ENCODE data around the gene USP21. TPM values are rescaled to one million over a fixed set of nuclear protein-coding genes. Genes with fewer than 3 reads are reported as not detected.

Gene USP21
- total RNA-seq, 3 donors from 2014 or later (not counting 1 experiment from before 2014, with no cell fraction given), result 31.6 to 40.3 (median 35.3) TPM

DNA sequence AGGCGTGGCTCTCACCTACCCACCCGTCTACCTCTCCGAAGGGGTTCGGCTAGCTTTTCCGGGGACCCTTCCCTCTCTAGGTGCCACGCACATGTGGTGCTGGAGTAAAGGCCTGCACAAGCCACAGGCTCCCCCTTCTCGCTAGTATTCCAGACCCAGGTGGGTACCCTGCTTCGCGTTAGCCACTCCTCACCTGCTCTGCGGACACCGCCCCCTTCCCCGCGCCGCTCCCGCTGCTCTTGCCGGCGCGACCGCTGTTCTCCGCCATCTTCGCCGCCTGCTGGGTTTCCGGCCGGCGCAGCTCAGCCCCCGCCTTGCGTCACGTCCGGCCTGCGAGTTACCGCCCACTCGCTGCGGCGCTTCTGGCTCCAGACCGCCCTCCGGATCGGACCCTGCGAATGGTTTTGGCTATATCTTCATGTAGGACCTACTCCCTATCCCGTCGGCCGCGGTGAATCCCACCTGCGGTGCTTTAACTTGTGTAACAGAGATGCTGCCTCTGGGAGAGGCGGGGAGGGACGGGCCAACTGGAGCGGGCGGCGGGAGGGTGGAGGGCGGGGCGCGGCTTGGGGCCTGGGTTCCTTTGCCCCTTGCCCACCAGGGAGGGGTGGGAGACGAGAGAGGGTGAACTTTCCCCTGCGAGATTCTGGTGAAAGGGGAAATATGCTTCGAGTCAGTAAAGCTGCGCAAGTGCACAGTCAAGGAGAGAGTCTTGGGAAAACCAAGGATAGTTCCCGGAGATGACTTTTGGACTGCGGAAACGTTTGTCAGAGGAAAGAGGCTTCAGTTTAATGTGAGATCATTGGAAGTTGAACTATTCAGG lies 41.3 kb upstream of the USP21 start, which contains the start of the genes NIT1 and PFDN2:
NIT1 (plus strand) TSS at position 347 of the 823 bp plus-strand sequence; CDS start at position 419, 72 bp downstream.
PFDN2 (minus strand) TSS at position 279 of the 823 bp plus-strand sequence; CDS start at position 268, 11 bp downstream.
- Mint-ChIP-seq H3K27me3 (ENCODE audit: low read depth in 2 of 2) (no peaks in the 10 kb centered on the region), H3K4me3 (peak within 1 kb of the TSS; percentile 95), H3K9me3 (no peaks in the 10 kb centered on the region), H3K4me1 (peaks cover 39 to 46% of the 10 kb centered on the region in 2 donors), H3K27ac (peak within 1 kb of the TSS; percentile 88 to 96), H3K36me3 (peaks cover 8% of the 10 kb centered on the region)
- H3K27me3 ChIP-seq (ENCODE audit: control insufficient read depth, insufficient read depth, low read length), result no peaks in the 10 kb centered on the region
- DNase-seq (peak; percentile 85 to 93), ATAC-seq (peak; percentile 77 to 89 (median 85))
- H3K4me3 ChIP-seq (ENCODE audit: low read length), result peak within 1 kb of the TSS; percentile 96
- intact Hi-C loops (cut with micrococcal nuclease), result loop anchor here (1.0 to 2.0 kb wide), 2 partner anchors 14 to 35 kb away; partner anchors contain the start of genes DEDD and UFC1
- peak within 1 kb of the TSS; percentile 88 for H3K27ac ChIP-seq (ENCODE audit: low read length)
- TF ChIP-seq, protein P1, sequence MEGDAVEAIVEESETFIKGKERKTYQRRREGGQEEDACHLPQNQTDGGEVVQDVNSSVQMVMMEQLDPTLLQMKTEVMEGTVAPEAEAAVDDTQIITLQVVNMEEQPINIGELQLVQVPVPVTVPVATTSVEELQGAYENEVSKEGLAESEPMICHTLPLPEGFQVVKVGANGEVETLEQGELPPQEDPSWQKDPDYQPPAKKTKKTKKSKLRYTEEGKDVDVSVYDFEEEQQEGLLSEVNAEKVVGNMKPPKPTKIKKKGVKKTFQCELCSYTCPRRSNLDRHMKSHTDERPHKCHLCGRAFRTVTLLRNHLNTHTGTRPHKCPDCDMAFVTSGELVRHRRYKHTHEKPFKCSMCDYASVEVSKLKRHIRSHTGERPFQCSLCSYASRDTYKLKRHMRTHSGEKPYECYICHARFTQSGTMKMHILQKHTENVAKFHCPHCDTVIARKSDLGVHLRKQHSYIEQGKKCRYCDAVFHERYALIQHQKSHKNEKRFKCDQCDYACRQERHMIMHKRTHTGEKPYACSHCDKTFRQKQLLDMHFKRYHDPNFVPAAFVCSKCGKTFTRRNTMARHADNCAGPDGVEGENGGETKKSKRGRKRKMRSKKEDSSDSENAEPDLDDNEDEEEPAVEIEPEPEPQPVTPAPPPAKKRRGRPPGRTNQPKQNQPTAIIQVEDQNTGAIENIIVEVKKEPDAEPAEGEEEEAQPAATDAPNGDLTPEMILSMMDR (IDR thresholded peaks at IDR 0.05), result no peak
- WGBS (ENCODE audit: insufficient coverage), result under 1% methylated on average over 58 of the region's 58 CpGs
- H3K9me3 ChIP-seq (ENCODE audit: control insufficient read depth, insufficient read depth, low read length), result no peaks in the 10 kb centered on the region
- peaks cover 38% of the 10 kb centered on the region for H3K4me1 ChIP-seq (ENCODE audit: control insufficient read depth, insufficient read depth, low read length)
- H3K36me3 ChIP-seq (ENCODE audit: control insufficient read depth, insufficient read depth, low read length), result peaks cover 32% of the 10 kb centered on the region

- peak overlapping the region; percentile 66 for H3K27ac ChIP-seq (ENCODE audit: low read length)
- H3K4me3 ChIP-seq (ENCODE audit: low read length), result no peak overlapping the region
- H3K36me3 Mint-ChIP-seq, result peaks cover 8% of the 10 kb centered on the region
- 73% methylated on average over 10 of the region's 10 CpGs for WGBS (ENCODE audit: insufficient coverage)
- peaks cover 42% of the 10 kb centered on the region for H3K36me3 ChIP-seq (ENCODE audit: control insufficient read depth, insufficient read depth, low read length)
- H3K27me3 ChIP-seq (ENCODE audit: control insufficient read depth, insufficient read depth, low read length), result no peaks in the 10 kb centered on the region
- peaks cover 33 to 43% of the 10 kb centered on the region in 2 donors for H3K4me1 Mint-ChIP-seq
- no peaks in the 10 kb centered on the region for H3K27me3 Mint-ChIP-seq (ENCODE audit: low read depth in 2 of 2)
- H3K9me3 Mint-ChIP-seq, result no peaks in the 10 kb centered on the region
- H3K4me3 Mint-ChIP-seq, result peak overlapping the region; percentile 95
- TF ChIP-seq, protein P1 (IDR thresholded peaks at IDR 0.05), result peak; percentile 57
- H3K9me3 ChIP-seq (ENCODE audit: control insufficient read depth, insufficient read depth, low read length), result no peaks in the 10 kb centered on the region
- DNase-seq (peak; percentile 50 to 86), ATAC-seq (peak; percentile 67 to 81 (median 74))
- H3K4me1 ChIP-seq (ENCODE audit: control insufficient read depth, insufficient read depth, low read length), result peaks cover 38% of the 10 kb centered on the region
- H3K27ac Mint-ChIP-seq, result peak overlapping the region; percentile 88 to 96
- intact Hi-C loops (cut with micrococcal nuclease), result loop anchor here (2.0 kb wide), 1 partner anchor 34 kb away; the partner anchor contains the start of gene UFC1
These were observed 40.0 kb upstream of the USP21 start for GRCh38 chr1:161119092-161119903.

GRCh38 chr1:161121042-161121650 lies 38.2 kb upstream of the USP21 start:
- peaks cover 8% of the 10 kb centered on the region for H3K36me3 Mint-ChIP-seq

More at GRCh38 chr1:161121042-161121650, 38.2 kb upstream of the USP21 start:
- H3K4me3 ChIP-seq (ENCODE audit: low read length), result no peak overlapping the region
- H3K27ac ChIP-seq (ENCODE audit: low read length), result no peak overlapping the region
- H3K27ac Mint-ChIP-seq, result peak overlapping the region; percentile 5 to 19
- H3K4me1 Mint-ChIP-seq, result peaks cover 28 to 42% of the 10 kb centered on the region in 2 donors
- H3K4me1 ChIP-seq (ENCODE audit: control insufficient read depth, insufficient read depth, low read length), result peaks cover 33% of the 10 kb centered on the region
- intact Hi-C loops (cut with micrococcal nuclease), result no loop called here
- H3K9me3 ChIP-seq (ENCODE audit: control insufficient read depth, insufficient read depth, low read length), result no peaks in the 10 kb centered on the region
- no peaks in the 10 kb centered on the region for H3K27me3 Mint-ChIP-seq (ENCODE audit: low read depth in 2 of 2)
- no peaks in the 10 kb centered on the region for H3K27me3 ChIP-seq (ENCODE audit: control insufficient read depth, insufficient read depth, low read length)
- no peak overlapping the region for H3K4me3 Mint-ChIP-seq
- TF ChIP-seq, protein P1 (IDR thresholded peaks at IDR 0.05), result no peak
- H3K9me3 Mint-ChIP-seq, result no peaks in the 10 kb centered on the region
- DNase-seq (no peak), ATAC-seq (no peak)
- WGBS (ENCODE audit: insufficient coverage), result 94% methylated on average over 2 of the region's 3 CpGs
- peaks cover 45% of the 10 kb centered on the region for H3K36me3 ChIP-seq (ENCODE audit: control insufficient read depth, insufficient read depth, low read length)
